ENCODE results near the gene PRIM2.

DNA sequence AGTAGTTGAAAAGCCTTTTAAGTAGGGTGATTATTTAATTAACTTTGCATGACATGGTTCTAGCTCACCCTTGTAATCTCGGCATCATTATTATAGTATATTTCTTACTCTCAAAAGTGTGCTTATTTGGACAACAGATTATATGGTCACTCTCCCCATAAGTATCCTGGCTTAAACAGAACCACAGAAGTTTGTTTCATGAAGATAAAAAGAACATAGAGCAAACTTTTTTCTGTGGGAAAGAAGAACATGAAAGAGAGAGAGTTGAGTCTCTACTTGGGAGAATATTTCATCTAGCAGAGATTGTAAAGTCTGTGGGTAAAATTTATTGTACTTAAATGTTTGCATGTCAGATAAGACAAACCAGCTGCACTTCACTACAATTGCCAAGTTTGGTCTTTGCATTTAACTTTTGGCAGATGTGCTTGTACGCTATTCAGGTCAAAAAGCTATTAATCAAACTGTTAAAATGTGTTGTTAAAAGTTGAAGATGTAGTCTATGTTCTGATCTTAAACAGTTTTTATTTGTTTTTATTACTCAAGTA is 33.4 kb upstream of the PRIM2 start:
- TF ChIP-seq, protein P1, sequence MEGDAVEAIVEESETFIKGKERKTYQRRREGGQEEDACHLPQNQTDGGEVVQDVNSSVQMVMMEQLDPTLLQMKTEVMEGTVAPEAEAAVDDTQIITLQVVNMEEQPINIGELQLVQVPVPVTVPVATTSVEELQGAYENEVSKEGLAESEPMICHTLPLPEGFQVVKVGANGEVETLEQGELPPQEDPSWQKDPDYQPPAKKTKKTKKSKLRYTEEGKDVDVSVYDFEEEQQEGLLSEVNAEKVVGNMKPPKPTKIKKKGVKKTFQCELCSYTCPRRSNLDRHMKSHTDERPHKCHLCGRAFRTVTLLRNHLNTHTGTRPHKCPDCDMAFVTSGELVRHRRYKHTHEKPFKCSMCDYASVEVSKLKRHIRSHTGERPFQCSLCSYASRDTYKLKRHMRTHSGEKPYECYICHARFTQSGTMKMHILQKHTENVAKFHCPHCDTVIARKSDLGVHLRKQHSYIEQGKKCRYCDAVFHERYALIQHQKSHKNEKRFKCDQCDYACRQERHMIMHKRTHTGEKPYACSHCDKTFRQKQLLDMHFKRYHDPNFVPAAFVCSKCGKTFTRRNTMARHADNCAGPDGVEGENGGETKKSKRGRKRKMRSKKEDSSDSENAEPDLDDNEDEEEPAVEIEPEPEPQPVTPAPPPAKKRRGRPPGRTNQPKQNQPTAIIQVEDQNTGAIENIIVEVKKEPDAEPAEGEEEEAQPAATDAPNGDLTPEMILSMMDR (conservative IDR thresholded peaks at IDR 0.05; ENCODE audit: low read depth in 2 of 2) = no peak
- TF ChIP-seq CREB1 (CRISPR knock-in tag; IDR thresholded peaks at IDR 0.05; ENCODE audit: low read depth) (no peak), POLR2AphosphoS5 (IDR thresholded peaks at IDR 0.05; ENCODE audit: low read depth) (no peak)

Measured in GM23338 (cell line).